Measurements from ENCODE around the gene PTGFRN.

Gene PTGFRN

GRCh38 chr1:117007719-117008013 lies 98.0 kb downstream of the PTGFRN start:
- no peaks in the 10 kb centered on the region for H3K36me3 ChIP-seq (ENCODE audit: control insufficient read depth, insufficient read depth, low read length)
- H3K27ac ChIP-seq (ENCODE audit: low read depth, low read length): no peak overlapping the region
- peaks cover 14% of the 10 kb centered on the region for H3K4me1 ChIP-seq (ENCODE audit: control insufficient read depth, insufficient read depth, low read length)
- no peak overlapping the region for H3K9ac ChIP-seq (ENCODE audit: low read length)
- H3K27me3 ChIP-seq (ENCODE audit: control insufficient read depth, insufficient read depth, low read length): no peaks in the 10 kb centered on the region
- H3K9me3 ChIP-seq (ENCODE audit: control insufficient read depth, insufficient read depth, low read depth, low read length): no peaks in the 10 kb centered on the region
- H3K4me3 ChIP-seq (ENCODE audit: low read depth, low read length): no peak overlapping the region

GRCh38 chr1:117008656-117009055 lies 98.9 kb downstream of the PTGFRN start:
- H3K9me3 ChIP-seq (ENCODE audit: control insufficient read depth, insufficient read depth, low read depth, low read length): no peaks in the 10 kb centered on the region
- H3K27ac ChIP-seq (ENCODE audit: low read depth, low read length): no peak overlapping the region
- no peaks in the 10 kb centered on the region for H3K36me3 ChIP-seq (ENCODE audit: control insufficient read depth, insufficient read depth, low read length)
- H3K4me3 ChIP-seq (ENCODE audit: low read depth, low read length): no peak overlapping the region
- H3K27me3 ChIP-seq (ENCODE audit: control insufficient read depth, insufficient read depth, low read length): no peaks in the 10 kb centered on the region
- peaks cover 7% of the 10 kb centered on the region for H3K4me1 ChIP-seq (ENCODE audit: control insufficient read depth, insufficient read depth, low read length)
- H3K9ac ChIP-seq (ENCODE audit: low read length): no peak overlapping the region

GRCh38 chr1:117009132-117009531 lies 99.4 kb downstream of the PTGFRN start:
- Histone ChIP-seq H3K9me3 (ENCODE audit: control insufficient read depth, insufficient read depth, low read depth, low read length) (no peaks in the 10 kb centered on the region), H3K27me3 (ENCODE audit: control insufficient read depth, insufficient read depth, low read length) (no peaks in the 10 kb centered on the region), H3K4me1 (ENCODE audit: control insufficient read depth, insufficient read depth, low read length) (peaks cover 2% of the 10 kb centered on the region; the same call in 1 of the 2 replicates), H3K4me3 (ENCODE audit: low read depth, low read length) (no peak overlapping the region), H3K9ac (ENCODE audit: low read length) (no peak overlapping the region), H3K36me3 (ENCODE audit: control insufficient read depth, insufficient read depth, low read length) (no peaks in the 10 kb centered on the region), H3K27ac (ENCODE audit: low read depth, low read length) (no peak overlapping the region)

DNA sequence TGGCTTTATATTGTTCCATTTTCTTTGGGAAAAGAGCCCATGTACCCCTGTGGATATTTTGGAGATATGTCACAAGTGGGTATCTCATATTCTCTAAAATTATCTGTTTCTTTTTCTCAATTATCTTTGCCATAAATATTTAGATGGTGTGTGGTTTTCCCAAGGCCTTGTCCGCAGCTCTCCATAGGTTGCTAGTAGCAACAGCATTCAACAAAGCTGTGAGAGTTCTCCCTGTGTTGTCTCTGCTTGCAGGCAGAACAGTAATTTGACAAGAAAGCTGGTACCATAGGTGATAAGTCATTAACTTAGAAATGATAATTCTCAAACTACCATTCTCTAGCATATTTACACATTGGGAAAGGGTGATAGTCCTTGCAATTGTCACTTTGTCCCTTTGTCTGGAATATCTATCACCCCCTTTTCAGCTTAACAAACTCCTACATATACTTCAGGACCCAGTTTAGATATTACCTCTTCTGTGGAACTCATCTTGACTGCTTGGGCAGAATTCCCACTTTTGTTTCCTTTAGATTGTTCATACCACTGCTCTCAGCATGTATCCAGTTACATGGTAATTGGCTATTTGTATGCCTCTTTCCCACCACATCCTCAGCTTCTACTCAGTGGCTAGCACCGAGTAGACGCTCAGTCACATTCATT lies 100.7 kb downstream of the PTGFRN start:
- Histone ChIP-seq H3K9ac (ENCODE audit: low read length) (no peak overlapping the region), H3K27me3 (ENCODE audit: control insufficient read depth, insufficient read depth, low read length) (no peaks in the 10 kb centered on the region), H3K36me3 (ENCODE audit: control insufficient read depth, insufficient read depth, low read length) (no peaks in the 10 kb centered on the region), H3K9me3 (ENCODE audit: control insufficient read depth, insufficient read depth, low read depth, low read length) (no peaks in the 10 kb centered on the region), H3K27ac (ENCODE audit: low read depth, low read length) (no peak overlapping the region), H3K4me1 (ENCODE audit: control insufficient read depth, insufficient read depth, low read length) (no peaks in the 10 kb centered on the region), H3K4me3 (ENCODE audit: low read depth, low read length) (no peak overlapping the region)

- Histone ChIP-seq H3K4me1 (ENCODE audit: control insufficient read depth, insufficient read depth, low read length) (no peaks in the 10 kb centered on the region), H3K9me3 (ENCODE audit: control insufficient read depth, insufficient read depth, low read depth, low read length) (no peaks in the 10 kb centered on the region), H3K27ac (ENCODE audit: low read depth, low read length) (no peak overlapping the region), H3K9ac (ENCODE audit: low read length) (no peak overlapping the region), H3K27me3 (ENCODE audit: control insufficient read depth, insufficient read depth, low read length) (no peaks in the 10 kb centered on the region), H3K36me3 (ENCODE audit: control insufficient read depth, insufficient read depth, low read length) (no peaks in the 10 kb centered on the region), H3K4me3 (ENCODE audit: low read depth, low read length) (no peak overlapping the region)
Observed at GRCh38 chr1:117011334-117011733, 101.6 kb downstream of the PTGFRN start.

GRCh38 chr1:117013309-117013858 lies 103.7 kb downstream of the PTGFRN start:
- H3K27ac ChIP-seq (ENCODE audit: low read depth, low read length): no peak overlapping the region
- H3K4me1 ChIP-seq (ENCODE audit: control insufficient read depth, insufficient read depth, low read length): no peaks in the 10 kb centered on the region
- H3K27me3 ChIP-seq (ENCODE audit: control insufficient read depth, insufficient read depth, low read length): no peaks in the 10 kb centered on the region
- H3K9me3 ChIP-seq (ENCODE audit: control insufficient read depth, insufficient read depth, low read depth, low read length): no peaks in the 10 kb centered on the region
- no peak overlapping the region for H3K9ac ChIP-seq (ENCODE audit: low read length)
- no peak overlapping the region for H3K4me3 ChIP-seq (ENCODE audit: low read depth, low read length)
- H3K36me3 ChIP-seq (ENCODE audit: control insufficient read depth, insufficient read depth, low read length): no peaks in the 10 kb centered on the region

GRCh38 chr1:117014209-117014608 lies 104.5 kb downstream of the PTGFRN start:
- H3K9me3 ChIP-seq (ENCODE audit: control insufficient read depth, insufficient read depth, low read depth, low read length): no peaks in the 10 kb centered on the region
- no peaks in the 10 kb centered on the region for H3K4me1 ChIP-seq (ENCODE audit: control insufficient read depth, insufficient read depth, low read length)
- no peak overlapping the region for H3K27ac ChIP-seq (ENCODE audit: low read depth, low read length)
- no peaks in the 10 kb centered on the region for H3K27me3 ChIP-seq (ENCODE audit: control insufficient read depth, insufficient read depth, low read length)
- H3K4me3 ChIP-seq (ENCODE audit: low read depth, low read length): no peak overlapping the region
- no peaks in the 10 kb centered on the region for H3K36me3 ChIP-seq (ENCODE audit: control insufficient read depth, insufficient read depth, low read length)
- no peak overlapping the region for H3K9ac ChIP-seq (ENCODE audit: low read length)

DNA sequence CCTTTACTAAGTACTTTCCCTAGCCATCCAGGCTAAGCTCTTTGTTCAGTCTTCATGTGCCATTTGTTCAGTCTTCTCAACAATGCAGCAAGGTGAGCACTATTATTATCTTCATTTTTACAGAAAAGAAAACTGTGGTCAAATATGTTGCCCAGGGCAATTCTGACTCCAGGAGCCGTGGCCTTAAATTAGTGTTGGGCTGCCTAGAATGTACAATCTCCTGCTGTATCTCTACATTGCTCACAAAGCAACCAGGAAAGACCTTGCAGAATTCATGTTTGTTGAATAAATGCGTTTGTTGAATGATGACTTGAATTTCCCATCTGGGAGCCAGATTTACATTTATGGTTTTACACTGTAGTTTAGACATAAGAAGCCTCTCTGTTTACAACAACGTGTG lies 106.0 kb downstream of the PTGFRN start:
- no peak overlapping the region for H3K27ac ChIP-seq (ENCODE audit: low read depth, low read length)
- H3K9me3 ChIP-seq (ENCODE audit: control insufficient read depth, insufficient read depth, low read depth, low read length): no peaks in the 10 kb centered on the region
- H3K27me3 ChIP-seq (ENCODE audit: control insufficient read depth, insufficient read depth, low read length): no peaks in the 10 kb centered on the region
- no peaks in the 10 kb centered on the region for H3K4me1 ChIP-seq (ENCODE audit: control insufficient read depth, insufficient read depth, low read length)
- H3K9ac ChIP-seq (ENCODE audit: low read length): no peak overlapping the region
- H3K4me3 ChIP-seq (ENCODE audit: low read depth, low read length): no peak overlapping the region
- no peaks in the 10 kb centered on the region for H3K36me3 ChIP-seq (ENCODE audit: control insufficient read depth, insufficient read depth, low read length)

DNA sequence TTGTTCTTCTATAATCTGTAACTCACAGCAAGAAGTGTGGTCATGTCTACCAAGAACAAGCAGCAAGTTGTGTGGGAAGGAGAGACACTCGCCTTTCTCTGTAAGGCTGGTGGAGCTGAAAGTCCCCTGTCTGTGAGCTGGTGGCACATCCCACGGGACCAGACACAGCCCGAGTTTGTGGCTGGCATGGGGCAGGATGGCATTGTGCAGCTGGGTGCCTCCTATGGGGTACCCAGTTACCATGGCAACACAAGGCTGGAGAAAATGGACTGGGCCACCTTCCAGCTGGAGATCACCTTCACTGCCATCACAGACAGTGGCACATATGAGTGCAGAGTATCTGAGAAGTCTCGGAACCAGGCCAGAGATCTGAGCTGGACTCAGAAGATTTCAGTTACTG lies 107.3 kb downstream of the PTGFRN start:
- no peak overlapping the region for H3K9ac ChIP-seq (ENCODE audit: low read length)
- H3K36me3 ChIP-seq (ENCODE audit: control insufficient read depth, insufficient read depth, low read length): no peaks in the 10 kb centered on the region

GRCh38 chr1:117017648-117018047 lies 107.9 kb downstream of the PTGFRN start:
- no peaks in the 10 kb centered on the region for H3K27me3 ChIP-seq (ENCODE audit: control insufficient read depth, insufficient read depth, low read length)
- H3K9ac ChIP-seq (ENCODE audit: low read length): no peak overlapping the region
- no peaks in the 10 kb centered on the region for H3K36me3 ChIP-seq (ENCODE audit: control insufficient read depth, insufficient read depth, low read length)
- H3K4me1 ChIP-seq (ENCODE audit: control insufficient read depth, insufficient read depth, low read length): no peaks in the 10 kb centered on the region
- H3K4me3 ChIP-seq (ENCODE audit: low read depth, low read length): no peak overlapping the region
- H3K27ac ChIP-seq (ENCODE audit: low read depth, low read length): no peak overlapping the region
- no peaks in the 10 kb centered on the region for H3K9me3 ChIP-seq (ENCODE audit: control insufficient read depth, insufficient read depth, low read depth, low read length)

More for the DNA sequence above, 107.3 kb downstream of the PTGFRN start:
- Histone ChIP-seq H3K4me1 (ENCODE audit: control insufficient read depth, insufficient read depth, low read length) (no peaks in the 10 kb centered on the region), H3K27ac (ENCODE audit: low read depth, low read length) (no peak overlapping the region), H3K4me3 (ENCODE audit: low read depth, low read length) (no peak overlapping the region), H3K27me3 (ENCODE audit: control insufficient read depth, insufficient read depth, low read length) (no peaks in the 10 kb centered on the region), H3K9me3 (ENCODE audit: control insufficient read depth, insufficient read depth, low read depth, low read length) (no peaks in the 10 kb centered on the region)

- H3K4me1 ChIP-seq (ENCODE audit: control insufficient read depth, insufficient read depth, low read length): no peaks in the 10 kb centered on the region
- no peak overlapping the region for H3K9ac ChIP-seq (ENCODE audit: low read length)
- no peaks in the 10 kb centered on the region for H3K27me3 ChIP-seq (ENCODE audit: control insufficient read depth, insufficient read depth, low read length)
- H3K9me3 ChIP-seq (ENCODE audit: control insufficient read depth, insufficient read depth, low read depth, low read length): no peaks in the 10 kb centered on the region
- H3K36me3 ChIP-seq (ENCODE audit: control insufficient read depth, insufficient read depth, low read length): no peaks in the 10 kb centered on the region; the same call in 1 of the 2 replicates
- H3K4me3 ChIP-seq (ENCODE audit: low read depth, low read length): no peak overlapping the region
- no peak overlapping the region for H3K27ac ChIP-seq (ENCODE audit: low read depth, low read length)
Observed at GRCh38 chr1:117020526-117021156, 110.9 kb downstream of the PTGFRN start.

All from HUES6 (cell line).